Activated CD8-positive, alpha-beta memory T cell treated with anti-CD3 and anti-CD28 coated beads for 1 hour (primary cell): ENCODE measurements around the gene NEMP2.

Experiments used
- DNase-seq, 2 donors: peaks; one replicate each; pipeline ENCODE4 v3.0.0-alpha.2; 2020; ENCODE audit warnings: low read depth in 1 of 2; ENCODE audit errors: extremely low read depth in 1 of 2

NEMP2 gene

DNA sequence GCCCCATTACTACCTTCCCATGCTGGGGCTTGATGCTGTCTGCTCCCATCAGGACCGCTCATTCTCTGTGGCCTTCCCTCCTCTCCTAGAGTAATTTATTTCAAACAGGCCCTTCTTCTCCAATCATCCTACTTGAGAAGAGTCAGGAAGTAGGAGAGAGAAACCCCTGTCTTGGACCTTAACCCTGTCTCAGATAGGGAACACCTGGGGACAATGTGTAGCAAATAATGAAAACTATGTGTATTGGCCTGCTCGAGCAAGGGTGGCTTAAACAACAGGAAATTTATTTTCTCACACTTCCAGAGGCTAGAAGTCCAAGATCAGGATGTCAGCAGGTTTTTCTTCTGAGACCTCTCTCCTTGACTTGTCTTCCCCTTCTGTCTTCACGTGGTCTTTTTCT lies 26.6 kb upstream of the NEMP2 start:
- no peak for DNase-seq

DNA sequence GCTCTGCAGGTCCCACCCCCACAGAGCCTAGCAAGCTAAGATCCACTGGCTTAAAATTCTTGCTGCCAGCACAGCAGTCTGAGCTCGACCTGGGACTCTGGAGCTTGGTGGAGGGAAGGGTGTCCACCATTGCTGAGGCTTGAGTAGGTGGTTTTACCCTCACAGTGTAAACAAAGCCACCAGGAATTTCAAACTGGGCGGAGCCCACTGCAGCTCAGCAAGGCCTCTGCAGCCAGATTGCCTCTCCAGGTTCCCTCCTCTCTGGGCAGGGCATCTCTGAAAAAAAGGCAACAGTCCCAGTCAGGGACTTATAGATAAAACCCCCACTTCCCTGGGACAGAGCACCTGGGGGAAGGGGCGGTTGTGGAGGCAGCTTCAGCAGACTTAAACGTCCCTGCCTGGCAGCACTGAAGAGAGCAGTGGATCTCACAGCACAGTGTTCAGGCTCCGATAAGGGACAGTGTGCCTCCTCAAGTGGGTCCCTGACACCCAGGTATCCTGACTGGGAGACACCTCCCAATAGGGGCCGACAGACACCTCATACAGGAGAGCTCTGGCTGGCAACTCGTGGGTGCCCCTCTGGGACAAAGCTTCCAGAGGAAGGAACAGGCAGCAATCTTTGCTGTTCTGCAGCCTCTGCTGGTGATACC lies 20.0 kb upstream of the NEMP2 start:
- no peak for DNase-seq

DNA sequence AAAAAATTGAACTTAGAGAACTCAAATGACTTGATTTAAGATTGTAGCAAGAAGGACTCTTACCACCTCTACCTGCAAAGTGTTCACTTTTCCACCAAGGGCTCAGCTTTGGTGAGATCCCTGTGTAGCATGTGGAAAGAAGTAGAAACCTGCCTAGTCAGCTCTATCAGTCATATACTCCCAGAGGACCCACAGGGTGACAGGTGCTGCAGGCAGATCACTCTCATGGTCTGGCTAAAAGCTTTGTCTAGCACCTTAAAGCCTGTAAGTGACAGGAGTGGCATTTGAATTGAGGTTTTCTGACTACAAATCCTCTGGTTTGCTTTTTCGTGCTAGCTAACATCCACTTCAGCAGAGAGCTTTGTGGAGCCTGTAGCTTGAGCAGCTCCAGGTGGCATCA lies 18.7 kb upstream of the NEMP2 start:
- DNase-seq, result no peak

DNA sequence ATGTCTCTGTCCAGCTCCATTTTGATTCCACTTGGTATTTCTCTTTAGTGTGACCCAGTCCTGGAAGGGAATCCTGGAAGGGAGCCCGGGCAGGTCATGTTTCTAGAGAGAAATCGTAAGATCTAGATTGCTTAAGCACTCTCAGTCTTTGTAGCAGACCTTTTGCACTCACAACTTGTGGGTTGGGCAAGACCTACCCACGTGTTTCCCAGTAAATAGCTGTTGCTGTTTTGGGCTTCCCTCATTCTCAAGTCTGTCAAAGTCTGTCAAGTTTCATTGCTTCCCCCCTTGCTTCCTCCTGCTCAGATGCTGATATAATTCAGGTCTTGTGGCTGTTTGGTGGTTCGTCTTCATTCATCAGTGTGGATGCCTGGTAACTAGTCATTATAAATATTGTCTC lies 17.4 kb upstream of the NEMP2 start:
- DNase-seq, result no peak

DNA sequence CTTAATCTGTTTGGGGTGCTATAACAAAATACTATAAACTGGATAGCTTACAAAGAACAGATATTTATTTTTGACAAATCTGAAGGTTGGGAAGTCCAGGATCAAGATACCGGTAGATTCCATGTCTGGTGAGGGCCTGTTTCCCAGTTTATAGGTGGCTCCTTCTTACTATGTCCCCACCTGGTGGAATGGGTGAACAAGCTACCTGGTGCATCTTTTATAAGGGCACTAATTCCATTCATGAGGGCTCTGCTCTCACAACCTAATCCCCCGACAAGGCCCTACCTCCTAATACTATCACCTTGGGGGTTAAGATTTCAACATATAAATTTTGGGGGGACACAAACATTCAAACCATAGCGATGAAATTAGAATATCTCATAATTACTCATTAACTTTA lies 15.6 kb upstream of the NEMP2 start:
- DNase-seq, result no peak

DNA sequence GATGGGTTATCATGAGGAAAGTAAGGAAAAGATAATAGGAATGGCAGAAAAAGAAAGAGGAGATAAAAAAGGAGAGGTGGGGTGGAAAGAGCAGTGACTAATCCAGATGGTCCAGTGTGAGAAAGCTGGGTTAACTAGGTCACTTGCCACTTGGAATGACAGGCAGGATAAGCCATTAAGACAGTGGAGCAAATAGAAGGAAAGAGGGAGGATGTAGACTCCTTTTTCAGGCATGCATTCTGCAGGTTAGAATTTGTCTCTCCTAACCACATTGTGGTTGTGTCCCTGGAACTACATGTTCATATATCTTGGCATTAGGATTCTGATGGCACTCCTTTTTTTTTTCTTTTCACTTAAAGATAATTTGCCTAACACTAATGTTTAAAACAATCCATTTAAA lies 13.4 kb upstream of the NEMP2 start:
- DNase-seq, result no peak

DNA sequence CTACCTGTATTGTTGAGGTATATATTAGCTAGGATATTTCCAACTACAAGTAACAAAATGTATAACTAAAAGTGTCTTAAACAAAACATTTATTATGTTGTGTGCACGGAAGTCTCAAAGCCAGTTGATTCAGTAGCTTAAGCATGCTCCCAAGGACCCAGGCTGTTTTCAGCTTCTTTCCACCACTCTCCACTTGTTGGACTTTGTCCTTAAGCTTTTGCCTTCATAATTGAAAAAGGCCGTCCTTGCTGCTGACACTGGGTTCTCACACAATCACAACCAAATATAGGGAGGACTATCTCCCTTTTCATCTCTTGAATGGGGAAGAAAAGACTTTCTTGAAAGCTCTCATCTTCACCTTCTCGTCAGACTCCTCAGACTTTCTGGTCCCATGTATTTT lies 12.2 kb upstream of the NEMP2 start:
- DNase-seq, result no peak

DNA sequence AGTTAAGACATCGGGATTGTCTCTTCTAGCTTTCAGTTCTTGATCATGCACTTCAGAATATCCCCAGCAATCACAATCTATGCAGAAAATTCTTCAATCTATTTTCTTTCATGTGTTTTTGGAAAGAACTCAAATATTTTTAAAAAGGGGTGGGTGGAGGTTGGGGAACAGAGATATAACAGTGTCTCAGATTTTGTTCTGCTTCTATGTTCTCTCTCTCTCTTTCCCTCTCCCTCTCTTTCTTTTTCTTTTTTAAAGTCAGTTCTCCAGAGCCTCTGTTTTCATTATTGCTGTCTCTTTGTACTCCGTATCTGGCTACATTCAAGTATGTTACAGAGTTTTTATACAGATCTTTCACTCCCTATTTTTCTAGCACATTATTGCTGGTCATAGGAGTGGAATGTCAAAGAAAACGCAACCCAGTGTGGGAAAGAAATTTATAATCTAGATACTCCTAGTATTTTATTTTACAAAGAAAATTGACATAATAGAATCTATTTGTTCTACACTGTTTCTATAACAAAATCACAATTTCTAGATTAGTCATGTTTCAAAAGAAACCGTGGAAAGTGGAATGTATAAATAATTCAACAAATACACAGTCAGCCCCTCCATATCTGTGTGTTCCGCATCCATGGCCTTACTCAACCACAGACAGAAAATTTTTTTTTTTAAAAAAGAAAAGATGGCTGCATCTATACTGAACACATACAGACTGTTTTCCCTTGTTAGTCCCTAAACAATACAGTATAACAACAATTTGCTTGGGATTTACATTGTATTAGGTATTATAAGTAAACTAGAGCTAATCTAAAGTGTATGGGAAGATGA lies 11.2 kb upstream of the NEMP2 start:
- DNase-seq, result no peak

DNA sequence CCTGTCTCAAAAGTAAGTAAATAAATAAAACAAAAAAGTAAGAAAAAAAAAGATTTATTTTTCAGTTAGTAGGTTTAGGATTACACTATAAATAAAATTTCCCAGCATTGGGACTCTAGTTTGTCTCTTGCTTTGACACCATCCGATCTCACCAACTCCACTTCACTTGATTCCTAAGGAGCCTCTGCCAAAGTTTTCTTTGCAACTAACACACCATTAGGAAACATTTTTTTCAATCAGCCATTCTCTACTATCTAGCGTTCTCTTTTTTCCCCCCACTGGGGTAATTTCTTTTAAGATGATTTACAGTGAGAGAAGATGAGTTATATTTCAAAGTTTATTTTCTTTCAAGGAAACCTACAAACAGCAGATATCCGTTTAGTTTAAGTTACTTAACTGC lies 10.6 kb upstream of the NEMP2 start:
- no peak for DNase-seq

DNA sequence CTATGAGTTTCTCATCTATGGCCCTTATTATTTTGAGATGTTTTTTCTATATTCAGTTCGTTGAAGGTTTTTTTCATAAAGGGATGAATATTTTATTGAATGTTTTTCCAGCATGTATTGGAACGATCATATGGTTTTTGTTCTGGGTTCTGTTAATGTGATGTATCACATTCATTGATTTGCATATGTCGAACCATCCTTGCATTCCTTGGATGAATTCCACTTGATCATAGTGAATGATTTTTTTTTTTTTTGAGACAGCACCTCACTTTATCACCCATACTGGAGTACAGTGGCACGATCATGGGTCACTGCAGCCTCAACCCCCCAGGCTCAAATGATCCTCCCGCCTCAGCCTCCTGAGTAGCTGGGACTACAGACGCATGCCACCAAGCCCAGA lies 5.5 kb upstream of the NEMP2 start:
- no peak for DNase-seq

DNA sequence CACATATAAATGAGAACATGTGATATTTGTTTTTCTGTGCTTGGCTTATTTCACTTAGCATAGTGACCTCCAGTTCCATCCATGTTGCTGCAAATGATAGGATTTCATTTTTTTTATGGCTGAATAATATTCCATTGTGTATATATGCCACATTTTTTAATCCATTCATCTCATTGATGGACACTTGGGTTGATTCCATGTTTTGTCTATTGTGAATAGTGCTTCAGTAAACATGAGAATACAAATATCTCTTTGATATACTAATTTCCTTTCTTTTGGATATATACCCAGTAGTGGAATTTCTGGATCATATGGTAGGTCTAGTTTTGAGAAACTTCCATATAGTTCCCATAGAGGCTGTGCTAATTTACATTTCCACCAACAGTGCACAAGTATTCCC lies 3.7 kb upstream of the NEMP2 start:
- DNase-seq, result no peak

DNA sequence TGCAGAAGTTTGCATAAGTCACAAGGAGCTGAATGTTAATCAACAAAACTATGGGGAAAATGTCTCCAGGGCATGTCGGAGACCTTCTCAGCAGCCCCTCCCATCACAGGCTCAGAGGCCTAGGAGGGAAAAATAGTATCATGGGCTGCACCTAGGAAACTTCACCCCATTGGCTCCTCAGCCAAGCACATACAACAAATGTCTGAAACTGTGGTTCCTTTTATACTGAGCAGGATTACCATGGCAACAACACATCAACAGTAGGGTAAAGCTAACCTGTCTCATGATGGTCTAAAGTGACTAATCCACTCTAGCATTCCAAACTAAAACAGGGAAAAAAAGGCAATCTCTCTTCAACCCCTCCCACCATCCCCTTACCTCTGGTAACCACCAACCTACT lies 3.2 kb upstream of the NEMP2 start:
- no peak for DNase-seq

DNA sequence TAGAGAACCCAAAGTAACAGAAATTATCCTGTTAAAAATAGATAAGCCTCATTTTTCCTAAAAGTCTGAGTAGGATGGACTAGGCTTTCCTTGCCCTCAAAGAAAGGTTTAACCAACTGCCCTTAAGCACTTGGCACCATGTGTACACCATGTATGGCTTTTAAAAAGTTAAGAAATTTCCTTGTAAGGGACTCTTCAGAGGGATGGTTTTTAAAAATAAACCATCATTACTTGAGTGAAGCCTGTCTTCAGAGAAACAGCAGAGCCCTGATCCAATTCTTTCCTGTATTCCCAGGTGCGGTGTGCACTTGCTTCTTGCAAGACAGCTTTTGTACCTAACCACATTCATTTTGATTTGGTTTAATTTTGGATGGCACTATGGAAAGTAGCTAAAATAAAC lies 1.1 kb upstream of the NEMP2 start:
- no peak for DNase-seq

DNA sequence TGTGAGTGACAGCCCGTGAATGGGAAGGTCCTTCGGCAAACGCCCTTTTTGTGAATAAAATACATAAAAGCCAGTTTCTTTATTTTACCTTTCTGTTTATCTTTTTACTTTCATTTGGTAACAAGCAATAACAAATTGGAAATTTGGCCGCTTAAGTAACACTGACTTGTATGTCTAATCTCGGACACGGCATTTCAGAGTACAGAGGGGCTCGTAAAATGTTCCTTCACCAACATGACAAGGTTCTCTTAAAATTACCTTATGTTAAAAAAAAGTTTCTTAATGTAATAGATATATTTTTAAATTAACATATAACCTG lies 558 bp upstream of the NEMP2 start:
- no peak for DNase-seq

DNA sequence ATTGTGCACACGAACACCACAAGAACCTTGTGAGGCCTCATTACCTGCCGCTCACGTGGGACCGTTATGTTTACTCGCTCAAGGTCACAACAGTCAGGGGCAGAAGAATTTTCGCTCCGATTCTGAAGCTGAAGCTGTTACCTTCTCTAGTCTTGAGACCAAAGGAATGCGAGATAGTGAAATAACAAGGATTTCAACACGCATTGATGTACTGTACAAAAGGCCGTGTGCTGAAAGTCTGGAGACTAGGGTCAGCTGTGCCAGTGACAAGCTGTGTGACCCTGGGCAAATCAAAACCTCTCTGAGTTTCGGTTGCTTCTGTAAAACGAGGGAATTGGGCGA lies 583 bp downstream of the NEMP2 start:
- no peak for DNase-seq

DNA sequence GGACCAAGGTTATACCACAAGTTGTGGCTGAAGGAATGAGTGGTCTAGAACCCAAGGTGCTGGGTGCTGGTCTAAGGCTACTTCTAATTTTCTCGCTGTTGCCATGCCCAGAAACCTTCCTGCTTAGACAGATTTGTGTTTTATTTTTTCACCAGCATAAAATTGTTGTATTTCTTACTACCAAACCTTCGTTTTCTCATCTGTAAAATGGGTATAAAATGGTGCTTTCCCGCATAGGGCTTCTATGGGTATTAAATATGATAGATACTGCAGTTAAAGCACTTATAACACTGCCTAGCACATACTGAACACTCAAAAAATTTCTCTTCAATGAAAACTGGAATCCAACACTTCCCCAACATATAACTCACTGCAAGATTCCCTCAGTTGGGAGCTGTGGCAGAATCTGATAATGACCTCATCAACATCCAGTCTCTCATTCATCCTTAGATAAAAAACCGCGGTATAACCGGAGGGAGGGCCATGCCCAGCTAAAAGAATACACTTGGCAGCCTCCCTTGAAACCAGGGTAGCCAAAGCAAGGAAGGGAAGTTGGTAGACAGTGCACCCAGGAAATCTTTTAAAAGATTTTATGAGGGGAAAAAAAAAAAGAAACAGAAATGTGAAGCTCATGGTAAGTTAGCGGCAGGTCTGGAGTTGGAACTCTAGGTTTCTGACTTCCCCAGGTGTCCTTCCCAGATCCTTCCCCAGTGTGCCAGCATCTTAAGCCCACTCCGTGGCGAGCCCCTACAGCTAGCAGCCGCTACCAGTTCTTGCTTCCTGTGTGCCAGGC lies 1.2 kb downstream of the NEMP2 start:
- DNase-seq, result peak in 1 of 2 donors; percentile 12

DNA sequence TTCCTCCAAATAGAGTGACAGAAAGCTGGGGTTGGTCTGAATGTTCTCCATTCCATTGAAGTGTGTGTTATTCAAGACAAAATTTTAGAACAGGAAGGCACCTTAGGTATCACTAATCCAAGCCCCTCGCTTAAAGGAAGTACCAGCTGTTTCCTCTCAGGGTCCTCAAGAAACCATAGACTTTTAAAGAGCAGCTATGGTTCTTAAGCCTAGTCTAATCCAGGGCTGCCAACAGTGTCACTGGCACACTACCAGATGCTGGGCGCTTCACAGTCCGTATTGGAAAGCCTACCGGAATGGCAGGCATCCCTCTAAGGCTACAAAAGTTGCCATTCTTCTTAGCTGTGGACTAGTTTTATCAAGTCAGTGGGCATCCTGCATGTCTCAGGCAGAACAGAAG lies 1.9 kb downstream of the NEMP2 start:
- DNase-seq, result no peak

DNA sequence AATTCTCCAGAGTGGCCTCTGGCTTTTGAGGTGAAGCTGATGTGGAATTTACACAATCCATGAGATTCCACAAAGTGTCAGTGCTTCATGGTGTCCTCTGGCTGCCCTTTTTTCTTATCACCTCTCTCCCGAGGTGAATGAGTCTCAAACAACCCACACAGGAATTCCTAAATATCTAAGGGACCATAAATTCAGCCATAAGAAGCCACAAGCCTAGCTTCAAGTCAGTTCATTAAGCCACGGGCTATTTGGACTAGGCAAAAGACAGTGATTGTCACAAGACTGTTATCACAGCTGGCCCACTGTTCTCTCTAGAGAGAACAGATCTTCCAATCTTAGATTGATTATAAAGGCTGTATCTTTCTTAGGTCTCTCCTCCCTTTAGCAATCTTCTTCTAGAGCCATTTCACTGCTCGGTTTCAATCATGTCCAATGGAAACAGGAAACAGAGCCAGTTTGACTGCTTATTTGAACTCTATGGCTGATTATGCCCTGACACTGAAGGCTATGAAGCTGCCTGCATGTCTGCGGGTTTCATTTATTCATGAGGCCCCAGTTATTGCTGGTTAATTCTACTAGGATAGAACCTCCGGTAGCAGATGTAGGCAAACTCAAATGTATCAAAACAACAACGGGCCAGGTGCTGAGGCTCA lies 4.1 kb downstream of the NEMP2 start:
- DNase-seq, result no peak

DNA sequence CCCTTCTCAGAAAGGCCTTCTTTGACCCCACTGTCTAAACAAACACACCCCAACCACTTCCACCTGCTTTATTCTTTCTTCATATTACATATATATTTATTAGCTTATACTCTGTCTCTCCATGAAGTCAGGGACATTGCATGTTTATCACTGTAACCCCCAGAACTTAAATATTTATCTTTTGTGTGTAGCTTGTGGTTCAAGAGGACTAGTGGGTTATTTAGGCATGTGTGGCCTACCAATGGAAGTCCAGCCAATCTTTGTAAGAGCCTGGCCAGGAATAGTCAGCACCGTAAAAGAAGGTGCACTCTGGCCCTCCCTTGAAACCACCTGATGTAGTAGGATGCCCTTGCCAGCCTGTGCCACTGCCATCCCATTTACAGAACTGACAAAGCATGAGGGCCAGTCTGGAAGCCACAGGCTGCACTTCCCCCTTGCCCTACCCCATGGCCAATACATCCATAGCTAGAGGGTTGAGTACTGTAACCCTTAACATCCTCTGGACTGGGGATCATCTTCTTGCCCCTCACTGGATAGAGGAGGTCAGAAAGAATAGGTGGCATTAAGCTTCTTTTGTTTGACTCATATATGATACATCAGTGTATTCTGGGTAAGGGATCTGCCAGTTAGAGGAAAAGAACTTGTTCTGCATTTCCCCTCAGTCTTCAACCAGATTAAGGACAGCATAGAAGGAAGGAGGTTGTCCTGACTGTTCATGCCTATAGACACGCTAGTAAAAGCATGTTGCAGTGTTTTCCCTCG lies 4.9 kb downstream of the NEMP2 start:
- no peak for DNase-seq

DNA sequence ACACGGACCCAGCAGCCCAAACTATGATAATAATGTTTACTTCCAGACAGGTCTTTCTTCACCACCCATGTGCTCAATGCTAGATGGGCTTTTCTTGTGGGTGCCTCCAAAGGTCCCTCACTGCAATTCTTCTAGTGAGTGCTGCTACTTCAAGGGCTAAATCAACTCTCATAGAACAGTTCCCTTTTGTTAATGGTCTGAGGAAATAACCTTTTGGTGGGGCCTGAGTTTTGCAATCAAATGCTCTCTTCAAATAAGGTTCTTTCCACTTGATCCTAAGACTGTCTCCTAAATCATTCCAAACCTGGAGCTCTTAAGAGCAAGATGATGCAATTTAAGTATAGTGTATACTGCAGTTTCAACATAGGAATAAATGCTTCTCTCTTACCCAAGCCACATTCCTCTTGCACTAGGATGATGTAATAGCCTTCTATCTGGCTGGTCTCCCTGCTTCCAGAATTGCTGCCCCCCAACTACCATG lies 6.0 kb downstream of the NEMP2 start:
- DNase-seq, result no peak

DNA sequence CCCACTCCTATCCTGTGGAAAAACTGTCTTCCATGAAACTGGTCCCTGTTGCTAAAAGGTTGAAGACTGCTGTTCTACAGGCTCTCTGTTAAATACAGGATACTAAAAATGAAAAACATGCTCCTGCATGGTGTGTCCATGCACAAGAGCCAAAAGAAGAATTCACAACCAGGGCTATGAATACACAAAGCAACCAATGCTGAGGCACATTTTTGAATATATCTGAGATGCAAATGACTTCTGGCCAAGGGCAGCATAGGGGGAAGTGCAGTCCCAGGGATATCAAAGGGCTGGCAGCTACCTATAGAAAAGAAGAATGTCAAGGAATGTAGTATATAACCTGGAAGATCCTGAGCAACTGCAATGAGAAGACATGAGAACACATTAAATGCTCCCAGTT lies 6.6 kb downstream of the NEMP2 start:
- no peak for DNase-seq
